CD4-positive, alpha-beta T cell treated with Interleukin-12 subunit alpha and Interleukin-12 subunit beta, for 1 hour (primary cell): ENCODE results near the gene DSC3.
A peak's percentile ranks its signal among the peaks of the same experiment; 100 is the strongest.
"Not testable (repeated sequence)": the region's sequence is repeated elsewhere in the genome, so short reads cannot be mapped to it uniquely, and the experiment has no call there.

ENCODE experiments used
- DNase-seq: peaks from one replicate; pipeline ENCODE4 v3.0.0-alpha.2; 2020

The DSC3 gene

DNA sequence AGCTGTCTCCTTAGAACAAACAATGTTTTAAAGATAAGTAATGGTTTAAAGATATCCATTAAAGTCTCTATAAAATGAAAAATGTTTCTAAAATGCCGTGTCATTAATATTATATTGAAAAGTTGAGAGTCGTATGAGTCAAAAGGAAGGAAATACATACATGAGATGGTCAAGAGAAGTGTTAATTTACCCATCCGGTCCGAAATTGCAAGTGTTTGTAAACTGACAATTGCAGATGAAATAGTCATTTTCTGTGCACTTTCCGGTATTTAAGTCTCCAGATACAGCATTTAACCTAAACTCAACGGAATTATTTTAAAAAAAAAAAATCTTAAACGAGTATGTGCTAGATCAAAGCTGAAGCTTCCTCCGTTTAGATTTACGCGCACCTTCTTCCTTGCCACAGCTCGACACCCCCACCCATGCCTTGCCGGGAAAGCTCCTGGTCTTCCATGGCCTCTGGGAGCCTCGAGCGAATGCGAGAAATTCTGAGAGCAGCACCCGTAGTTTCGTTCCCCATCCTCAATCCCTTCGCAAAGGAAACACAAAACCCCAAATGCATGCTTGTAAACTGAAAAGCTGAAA is 1.8 kb downstream of the DSC3 start:
- no peak for DNase-seq

DNA sequence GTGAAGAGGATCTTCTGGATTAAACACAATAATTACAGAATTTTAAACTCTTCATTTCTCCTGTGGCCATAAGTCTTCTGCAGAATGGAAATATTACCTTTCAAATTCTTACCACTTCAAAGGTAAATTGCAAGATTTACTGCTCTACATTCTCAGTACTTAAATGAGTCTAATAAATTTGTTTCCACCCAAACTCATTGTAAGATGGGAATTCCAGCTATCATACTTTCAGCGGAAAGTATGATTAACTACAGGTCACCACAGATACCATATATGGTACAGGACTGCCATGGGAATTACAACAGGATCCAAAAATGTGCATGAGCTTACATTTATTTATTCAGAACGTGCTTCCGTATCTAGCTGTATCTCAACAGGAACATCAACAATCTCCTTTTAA is 3.1 kb downstream of the DSC3 start:
- DNase-seq: no peak

DNA sequence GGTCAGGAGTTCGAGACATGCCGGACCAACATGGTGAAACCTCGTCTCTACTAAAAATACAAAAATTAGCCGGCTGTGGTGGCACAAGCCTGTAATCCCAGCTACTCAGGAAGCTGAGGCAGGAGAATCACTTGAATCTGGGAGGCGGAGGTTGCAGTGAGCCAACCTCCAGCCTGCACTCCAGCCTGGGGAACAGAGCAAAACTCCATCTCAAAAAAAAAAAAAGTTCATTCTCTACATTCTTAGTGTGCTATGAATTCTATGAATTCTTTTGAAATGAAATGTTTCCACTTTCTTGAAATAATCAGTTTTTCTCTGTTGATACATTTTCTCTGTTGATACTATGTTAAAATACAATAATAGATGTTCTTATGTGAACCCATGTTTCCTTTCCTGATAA is 4.9 kb downstream of the DSC3 start:
- DNase-seq: not testable (repeated sequence)

DNA sequence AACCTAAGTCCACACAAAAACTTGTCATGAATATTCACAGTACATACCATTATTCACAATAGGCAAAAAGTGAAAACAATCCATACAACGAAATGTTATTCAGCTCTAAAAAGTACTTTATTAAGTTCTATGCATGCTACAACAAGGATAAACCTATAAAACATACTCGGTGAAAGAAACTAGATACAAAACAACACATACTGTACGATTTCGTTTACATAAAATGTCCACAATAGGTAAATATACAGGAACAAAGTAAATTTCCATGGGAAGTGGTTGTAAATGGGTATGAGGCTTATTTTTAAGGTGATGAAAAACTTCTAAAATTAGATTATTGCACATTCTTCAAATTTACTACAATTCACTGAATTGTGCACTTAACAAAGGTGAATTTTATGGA is 8.0 kb downstream of the DSC3 start:
- DNase-seq: no peak

DNA sequence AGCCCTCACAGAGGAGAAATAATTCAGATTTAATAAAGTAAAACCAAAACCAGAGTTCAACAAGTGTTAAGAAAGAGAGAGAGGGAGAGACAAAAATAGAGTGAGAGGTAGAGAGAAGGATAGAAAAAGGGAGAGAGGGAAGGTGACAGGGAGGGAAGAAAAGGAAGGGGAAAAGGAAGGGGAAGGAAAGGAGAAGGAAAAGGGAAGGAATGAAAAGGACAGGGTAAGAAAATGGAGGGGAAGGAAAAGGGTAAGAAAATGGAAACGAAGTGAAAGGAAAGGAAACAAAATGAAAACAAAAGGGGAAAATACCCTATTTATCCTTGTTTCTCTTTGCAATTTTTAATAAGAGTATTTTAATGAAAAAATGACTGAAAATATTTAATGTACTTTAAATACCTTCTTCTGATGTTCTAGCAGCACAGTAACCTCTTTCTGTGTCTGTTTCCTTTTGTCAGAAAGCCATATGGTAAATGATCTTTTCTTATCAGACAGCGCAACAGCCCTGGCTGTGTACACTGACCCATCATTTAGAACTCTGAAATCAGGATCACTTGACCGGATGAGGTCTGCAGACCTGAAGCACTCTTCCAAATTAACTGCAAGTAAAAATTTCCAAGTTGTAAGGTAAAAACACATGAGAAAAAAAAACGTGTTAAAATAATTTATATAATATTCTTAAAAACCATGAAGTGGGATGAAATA is 11.8 kb downstream of the DSC3 start:
- DNase-seq: no peak

DNA sequence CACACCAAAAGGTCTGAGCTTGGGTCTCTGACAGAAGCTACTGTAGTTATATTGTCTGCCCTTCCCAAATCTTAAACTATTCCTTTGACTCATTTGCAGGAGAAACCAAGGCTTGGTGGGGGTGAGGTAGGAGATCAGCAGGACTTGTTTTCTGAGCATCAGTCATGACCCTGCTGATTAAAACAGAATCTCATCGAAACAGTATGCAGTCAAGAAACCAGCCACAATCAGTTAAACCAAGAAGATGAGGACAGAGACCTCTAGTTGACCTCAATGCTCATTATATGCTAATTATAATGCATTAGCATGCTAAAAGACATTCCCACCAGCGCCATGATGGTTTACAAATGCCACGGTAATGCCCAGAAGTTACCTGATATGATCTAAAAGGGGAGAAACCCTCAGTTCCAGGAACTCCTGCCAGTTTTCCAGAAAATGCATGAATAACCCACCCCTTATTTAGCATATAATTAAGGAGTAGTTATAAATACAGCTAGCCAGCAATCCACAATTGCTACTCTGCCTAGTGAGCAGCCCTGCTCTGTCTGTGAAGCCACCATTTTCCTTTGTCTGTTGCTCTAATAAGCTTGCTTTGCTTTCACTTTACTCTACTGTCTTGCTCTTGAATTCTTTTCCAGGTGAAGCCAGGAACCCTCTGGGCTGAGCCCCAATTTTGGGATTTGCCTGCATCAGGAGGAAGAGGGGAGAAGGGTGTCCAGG is 26.7 kb downstream of the DSC3 start:
- no peak for DNase-seq

DNA sequence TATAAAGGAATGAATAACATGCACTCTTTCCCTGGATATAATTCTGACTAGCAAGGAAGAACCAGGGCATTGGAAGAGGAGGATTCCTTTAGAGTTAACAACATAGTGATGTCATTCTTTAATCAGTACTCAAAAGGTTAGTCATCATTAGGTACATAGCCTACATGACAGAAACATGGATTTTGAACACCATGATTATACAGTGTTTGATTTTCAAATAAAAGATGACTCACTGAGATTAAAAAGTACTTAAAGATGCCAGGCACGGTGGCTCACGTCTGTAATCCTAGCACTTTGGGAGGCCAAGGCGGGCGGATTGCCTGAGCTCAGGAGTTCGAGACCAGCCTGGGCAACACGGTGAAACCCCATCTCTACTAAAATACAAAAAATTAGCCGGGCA is 31.1 kb downstream of the DSC3 start:
- DNase-seq: not testable (repeated sequence)

DNA sequence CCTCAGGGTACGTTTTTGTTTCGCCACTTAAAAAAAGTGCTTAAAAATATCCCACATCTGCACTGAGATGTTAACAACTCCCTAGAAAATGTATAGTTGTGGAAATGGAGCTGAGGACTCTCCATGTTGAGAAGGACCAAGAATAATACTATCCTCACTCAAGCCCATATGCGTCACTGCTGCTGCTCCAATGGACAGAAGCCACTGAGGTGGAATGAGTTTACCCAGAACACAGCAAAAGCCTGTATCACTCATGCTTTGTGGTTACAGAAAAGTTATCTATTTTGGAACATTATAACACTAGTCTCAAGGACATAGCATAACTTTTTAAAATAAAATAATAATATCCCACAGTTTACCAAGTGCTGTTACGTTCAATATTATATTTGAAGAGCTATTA is 31.9 kb downstream of the DSC3 start:
- DNase-seq: no peak

DNA sequence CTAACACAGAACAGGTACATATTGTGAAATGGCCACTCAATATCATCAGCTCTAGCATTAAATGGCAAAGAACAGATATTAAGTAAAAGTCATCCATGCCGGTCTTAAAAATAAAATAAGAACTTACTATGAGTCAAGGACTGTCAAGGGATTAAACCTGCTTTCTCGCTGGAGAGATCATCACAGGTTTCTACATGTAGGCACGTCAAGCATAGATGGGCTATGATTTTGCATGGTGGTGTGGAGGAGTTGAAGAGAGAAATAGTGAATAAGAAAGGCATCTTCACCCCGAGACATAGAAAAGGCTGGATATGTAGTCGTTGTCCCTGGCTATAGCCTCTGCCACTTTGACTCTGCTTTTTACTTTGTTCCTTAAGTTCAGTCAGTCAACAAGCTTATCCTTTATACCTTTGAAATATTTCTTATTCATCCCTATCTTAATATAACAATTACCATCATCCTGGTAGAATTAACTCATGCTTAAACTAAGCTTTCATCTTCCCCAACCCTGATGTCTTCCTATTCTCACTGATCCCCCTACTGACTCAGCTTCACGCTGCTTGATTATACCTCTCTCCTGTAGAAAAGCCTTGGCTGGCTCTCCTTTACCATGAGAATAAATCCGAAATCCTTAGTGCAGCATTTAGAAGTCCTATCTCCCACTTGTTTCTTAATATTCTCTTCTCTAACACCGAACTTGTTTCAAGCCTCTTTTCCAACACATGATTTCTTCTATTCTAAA is 42.5 kb downstream of the DSC3 start:
- no peak for DNase-seq

DNA sequence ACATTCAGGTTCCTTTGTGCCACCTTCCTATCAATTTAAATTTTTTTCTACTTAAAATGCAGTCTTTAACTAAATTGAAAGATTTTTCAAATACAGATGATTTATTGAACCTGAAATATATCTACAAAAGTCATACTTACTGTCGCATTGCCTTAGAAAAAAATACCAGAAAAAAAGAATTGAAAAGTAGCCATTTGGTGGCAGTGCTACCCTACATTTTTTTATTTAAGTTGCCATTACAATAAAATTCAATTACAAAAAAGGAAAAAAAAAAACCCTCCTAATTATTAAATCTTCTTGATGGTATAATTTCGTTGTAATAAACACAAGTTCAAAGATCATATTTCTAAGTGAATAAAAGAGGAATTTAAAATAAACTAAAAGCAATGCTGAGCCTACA is 43.4 kb downstream of the DSC3 start:
- DNase-seq: no peak

DNA sequence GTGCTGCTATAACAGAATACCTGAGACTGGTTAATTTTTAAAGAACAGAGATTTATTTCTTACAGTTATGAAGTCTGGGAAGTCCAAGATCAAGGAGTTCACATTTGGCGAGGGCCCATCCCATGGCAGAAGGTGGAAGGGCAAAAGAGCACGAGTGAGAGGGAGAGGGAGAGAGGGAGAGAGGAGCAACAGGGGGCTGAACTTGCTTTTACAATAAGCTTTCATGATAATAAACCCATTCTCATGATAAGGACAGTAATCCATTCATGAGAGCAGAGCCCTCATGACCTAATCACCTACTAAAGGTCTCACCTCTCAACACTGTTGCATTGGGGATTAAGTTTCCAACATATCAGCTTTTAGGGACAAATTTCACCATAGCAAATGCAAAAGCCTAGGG is 45.3 kb downstream of the DSC3 start:
- DNase-seq: no peak

DNA sequence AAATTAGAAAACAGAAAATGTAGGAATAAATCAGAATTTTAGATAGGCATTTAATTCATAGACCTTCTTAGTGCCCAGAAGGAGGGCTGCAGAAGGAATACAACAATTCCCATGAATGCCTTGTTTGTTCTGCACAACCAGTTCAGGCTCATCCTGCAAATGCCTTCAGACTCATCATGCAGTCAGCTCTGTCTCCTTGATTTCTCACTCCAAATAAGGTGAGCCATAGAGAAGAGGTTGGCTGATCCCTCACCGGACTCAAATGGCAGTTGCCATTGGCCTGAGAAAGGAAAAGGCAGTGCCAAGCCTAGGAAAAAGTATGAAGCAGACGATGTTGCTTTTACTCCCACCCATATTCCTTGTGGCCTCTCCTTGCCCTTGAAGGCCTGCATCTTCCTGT is 50.3 kb downstream of the DSC3 start:
- DNase-seq: no peak

DNA sequence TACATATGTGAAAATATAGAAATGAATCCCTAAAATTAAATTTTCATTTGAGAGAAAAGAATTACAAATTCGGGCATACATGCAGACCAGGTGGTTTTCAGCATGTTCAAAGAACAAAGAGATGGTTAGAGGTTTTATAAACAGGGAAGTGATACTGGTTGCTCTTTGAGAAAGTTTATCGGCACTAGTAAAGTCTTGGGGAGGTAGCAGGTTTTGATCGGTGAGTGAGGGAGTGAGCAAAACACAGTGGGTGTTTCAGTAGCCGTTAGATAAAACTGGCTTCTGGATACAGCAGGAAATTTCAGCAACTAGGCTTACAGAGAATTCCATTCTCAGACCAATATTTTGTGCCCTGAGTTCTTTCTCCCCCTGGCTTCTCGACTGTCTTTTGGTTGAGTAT is 51.1 kb downstream of the DSC3 start:
- no peak for DNase-seq

DNA sequence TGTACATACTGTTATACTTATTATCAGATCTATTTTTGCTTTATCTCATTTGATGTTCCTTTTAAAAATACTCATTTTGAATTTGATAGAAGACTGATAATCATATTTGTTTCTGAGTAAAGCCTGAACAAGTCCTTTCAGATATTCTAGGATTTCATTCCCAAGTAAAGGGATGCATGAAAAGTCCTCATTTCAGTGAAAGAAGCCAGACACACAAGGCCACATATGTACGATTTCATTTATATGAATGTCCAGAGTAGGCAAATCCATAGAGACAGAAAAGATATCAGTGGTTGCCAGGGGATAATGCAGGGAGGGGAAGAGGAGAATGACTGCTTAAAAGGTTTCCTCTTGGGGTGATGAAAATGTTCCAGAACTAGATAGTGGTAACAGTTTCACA is 53.4 kb downstream of the DSC3 start:
- no peak for DNase-seq

DNA sequence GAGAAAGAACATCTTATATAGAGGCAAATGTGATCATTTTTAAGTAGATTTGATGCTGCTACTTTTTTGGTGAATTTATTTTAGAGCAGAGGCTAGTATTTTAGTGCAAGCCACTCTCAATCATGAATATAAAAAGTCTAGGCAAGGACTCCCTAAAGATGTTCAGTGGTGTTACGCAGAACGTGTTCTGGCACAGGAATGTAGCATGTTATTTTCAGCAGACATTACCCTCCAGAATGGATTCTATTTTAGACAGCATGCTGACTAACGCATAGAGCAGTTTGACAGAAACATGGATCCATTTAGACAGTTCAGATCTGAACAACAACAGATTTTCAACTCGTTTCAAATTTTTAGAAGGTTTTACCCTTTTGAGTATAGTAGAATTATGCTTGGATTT is 54.1 kb downstream of the DSC3 start:
- no peak for DNase-seq

DNA sequence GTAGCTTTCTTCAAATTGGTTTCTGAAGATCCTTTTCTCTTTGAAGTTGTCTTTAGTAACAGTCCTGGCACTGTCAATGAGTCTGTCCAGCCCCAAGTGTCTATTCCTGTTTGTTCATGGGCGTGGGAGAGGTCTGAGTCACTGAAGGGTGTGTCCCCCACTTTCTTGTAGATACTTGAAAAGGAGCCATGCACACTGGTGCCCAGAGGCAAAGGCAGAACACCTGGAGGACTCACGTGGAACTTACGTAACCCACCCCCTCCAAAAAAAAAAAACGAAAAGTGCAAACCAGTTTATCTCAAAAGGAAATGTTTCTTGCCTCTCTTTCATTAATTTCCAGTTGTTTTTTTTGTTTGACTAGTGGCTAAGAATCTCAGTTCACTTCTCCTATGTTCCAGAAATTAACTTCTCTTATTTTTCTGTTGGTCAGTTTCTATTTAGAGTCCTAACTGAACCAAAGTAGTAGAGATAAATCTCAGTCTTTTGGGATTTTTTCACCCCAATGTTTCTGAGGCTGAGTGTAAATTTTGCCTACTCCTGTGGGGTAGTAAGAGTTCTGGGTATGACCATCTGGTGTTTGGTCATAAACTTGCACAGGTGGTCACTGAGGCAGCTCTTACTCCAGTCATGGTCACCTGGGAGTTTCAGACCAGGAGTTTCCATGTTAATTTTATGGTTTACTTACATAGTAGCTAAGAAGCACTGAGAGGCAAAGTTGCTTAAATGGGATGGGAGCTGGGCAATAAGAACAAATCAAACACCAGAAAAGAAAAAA is 54.9 kb downstream of the DSC3 start:
- DNase-seq: no peak

DNA sequence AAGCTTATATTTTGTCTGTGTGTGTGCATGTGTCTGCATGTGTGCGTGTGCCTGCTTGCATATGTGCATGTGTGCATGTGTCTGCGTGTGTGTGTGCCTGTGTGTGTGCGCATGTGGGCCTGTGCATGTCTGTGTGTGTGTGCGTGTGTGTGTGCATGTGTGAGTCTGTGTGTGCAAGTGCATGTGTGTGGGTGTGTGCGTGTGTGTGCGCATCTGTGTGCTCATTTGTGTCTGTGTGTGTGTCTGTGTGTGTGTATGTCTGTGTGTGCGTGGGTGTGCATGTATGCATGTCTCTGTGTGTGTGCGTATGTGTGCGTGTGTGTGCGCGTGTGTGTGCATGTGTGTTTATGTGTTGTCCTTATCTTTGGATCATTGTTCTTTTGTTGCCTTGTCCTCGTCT is 56.8 kb downstream of the DSC3 start:
- no peak for DNase-seq

DNA sequence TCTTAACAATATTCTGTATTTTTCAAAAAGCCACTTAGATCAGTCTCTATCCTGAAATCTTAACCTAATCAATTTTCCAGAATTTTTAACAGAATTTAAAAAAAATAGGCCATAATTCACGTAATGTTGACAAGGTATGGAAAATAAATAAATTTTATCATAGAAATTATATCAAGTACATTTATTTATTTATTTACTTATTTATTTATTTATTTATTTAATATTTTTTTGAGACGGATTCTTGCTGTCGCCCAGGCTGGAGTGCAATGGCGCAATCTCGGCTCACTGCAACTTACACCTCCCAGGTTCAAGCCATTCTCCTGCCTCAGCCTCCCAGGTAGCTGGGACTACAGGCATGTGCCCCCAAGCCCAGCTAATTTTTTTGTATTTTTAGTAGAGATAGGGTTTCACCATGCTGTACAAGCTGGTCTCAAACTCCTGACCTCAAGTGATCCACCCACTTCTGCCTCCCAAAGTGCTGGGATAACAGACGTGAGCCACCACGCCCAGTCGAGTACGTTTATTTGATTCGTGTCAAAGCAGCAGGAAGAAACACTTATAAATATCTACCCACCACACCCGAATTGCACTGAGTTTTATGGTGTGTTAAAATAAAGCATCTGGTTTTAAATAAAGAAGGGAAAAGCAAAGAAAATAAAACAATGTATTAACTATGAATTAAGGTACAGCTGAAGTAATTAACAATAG is 60.1 kb downstream of the DSC3 start:
- DNase-seq: no peak

DNA sequence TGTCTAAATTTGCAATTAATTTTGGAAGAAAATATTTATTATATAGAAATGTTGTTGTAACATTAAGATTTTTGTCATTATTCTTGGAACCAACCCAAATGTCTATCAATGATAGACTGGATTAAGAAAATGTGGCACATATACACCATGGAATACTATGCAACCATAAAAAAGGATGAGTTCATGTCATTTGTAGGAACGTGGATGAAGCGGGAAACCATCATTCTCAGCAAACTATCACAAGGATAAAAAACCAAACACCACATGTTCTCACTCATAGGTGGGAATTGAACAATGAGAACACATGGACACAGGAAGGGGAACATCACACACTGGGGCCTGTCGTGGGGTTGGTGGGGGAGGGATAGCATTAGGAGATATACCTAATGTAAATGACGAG is 64.5 kb downstream of the DSC3 start:
- not testable (repeated sequence) for DNase-seq

DNA sequence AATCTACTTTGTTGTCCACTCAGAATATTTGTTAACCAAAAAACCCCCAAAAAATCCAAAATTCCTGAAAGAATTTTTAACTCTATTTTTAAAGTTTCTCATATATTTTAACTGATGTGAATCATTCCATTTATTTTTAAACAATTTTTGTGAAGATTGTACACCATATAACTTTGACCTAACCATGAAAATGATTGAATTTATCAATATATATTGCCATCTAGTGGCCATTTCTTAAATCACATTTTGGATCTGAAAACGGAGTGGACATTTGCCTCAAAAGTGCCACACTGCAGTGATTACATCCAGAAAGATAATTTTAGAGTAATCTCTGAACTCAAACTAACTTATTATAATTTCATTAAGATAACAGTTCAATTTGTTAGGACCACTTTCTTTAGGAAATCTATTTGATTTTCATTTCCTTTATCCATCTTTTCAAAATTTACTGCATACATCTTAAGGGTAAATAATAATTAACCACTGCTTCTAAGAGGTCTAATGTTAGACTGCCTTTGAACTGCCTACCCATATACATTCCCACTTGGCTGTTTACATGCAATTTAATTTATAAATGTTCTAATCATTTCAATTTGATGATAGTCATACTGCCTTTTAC is 71.1 kb downstream of the DSC3 start:
- DNase-seq: peak; percentile 14

DNA sequence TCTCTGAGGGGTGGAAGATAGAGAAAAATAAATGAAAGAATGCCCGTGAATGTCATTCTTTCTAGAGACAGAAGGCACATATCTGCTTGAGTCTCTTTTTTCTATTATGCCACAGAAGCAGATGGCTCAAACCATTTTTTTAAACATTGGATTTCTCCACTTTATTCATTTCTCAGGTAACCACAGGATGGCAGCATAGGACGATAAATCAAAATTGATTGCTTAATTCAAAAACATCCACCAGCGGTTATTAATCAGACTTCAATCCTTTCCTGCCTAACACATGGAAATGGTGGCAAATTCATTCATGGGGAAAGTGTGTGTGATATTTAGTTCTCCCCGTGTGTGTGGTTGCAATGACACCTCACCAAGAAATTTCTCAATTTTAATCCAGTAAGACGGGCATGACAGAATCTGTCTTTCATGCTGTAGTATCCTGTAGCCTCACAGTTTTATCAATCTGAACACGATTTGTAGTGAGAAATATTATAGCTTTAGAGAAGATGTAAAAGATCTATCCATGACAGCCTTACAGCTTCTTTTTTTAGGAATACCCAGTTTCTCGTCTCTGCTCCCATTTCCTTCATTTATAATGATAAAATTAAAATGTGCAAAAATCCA is 72.2 kb downstream of the DSC3 start:
- no peak for DNase-seq
